AG08396 (cell line): Measurements from ENCODE around the gene TIGD1.
"Not testable (repeated sequence)": the region's sequence is repeated elsewhere in the genome, so short reads cannot be mapped to it uniquely, and the experiment has no call there.

Experiments used
- DNase-seq: peaks from one replicate; pipeline ENCODE4 v3.0.0; 2012; ENCODE audit warnings: low spot score, mixed read lengths

The TIGD1 gene

DNA sequence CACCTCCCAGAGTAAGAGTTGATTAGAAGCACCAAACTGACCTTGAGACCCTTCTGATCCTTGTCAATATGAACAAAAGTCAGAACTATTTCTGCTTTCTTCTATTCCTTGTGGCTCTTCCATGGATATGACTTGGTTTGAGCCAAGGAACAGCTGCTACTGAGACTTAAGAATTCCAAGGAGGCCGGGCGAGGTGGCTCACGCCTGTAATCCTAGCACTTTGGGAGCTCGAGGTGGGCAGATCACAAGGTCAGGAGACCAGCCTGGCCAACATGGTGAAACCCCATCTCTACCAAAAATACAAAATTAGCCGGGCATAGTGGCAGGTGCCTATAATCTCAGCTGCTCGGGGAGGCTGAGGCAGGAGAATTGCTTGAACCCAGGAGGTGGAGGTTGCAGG, 20.1 kb upstream of the TIGD1 start:
- DNase-seq, result not testable (repeated sequence)

DNA sequence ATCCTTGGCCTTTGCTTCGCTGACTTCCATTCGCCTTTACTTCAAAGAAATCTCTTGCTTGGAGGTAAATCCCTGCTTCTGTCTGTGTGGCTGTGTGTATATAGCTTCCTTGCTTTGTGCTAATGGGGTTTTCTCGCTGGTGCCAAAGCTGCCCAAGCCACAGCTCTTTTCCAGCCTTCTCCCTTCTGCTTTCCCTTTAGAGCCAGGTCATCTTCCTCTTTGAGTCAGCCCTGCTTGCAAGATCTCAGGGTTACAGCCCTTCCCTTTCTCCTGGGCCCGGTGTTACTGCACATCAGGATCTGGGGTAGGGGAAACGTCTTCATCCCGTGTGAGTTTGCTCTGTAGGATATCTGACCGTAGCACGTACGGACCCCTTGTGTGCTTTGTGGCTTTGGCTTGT, 19.2 kb upstream of the TIGD1 start:
- DNase-seq, result no peak

DNA sequence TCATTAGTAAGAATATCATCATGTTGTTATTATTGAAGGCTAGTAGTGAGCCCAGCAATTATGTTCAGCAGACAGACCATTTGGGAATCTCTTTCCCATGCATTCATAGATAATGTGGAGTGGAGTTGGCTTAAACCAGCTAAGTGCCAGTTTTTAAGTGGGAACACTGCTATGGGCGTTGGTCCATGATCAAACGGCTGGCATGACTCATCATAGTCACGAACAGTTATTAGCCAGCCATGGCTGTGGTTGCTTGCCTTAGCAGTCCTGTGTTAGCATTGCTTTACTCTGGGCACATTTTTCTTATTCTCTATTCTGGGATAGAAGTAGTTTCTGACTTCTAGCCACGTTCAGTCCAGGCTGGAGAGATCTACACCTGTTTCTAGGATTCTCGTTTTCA, 17.8 kb upstream of the TIGD1 start:
- DNase-seq, result peak; percentile 74

DNA sequence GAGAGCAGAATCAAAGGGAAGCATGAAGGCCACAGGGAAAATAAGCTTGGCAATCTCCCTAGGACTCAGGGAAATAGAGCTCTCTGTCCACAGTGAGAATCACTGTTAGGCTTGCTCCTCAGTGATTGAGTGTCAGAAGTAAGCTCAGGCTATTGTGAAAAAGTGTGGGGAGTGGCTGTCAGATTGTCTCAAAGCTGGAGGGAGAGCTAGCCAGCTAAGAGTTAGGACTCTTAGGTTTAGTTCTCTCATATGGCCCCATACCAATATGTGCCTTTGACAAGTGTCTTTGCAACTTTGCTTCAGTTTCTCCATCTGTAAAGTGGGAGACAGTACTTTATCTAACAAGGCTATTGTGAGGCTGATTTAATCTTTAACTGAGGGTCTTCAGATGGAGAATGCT, 17.4 kb upstream of the TIGD1 start:
- DNase-seq, result no peak

GRCh38 chr2:232563580-232563979, 13.2 kb upstream of the TIGD1 start:
- DNase-seq, result no peak

DNA sequence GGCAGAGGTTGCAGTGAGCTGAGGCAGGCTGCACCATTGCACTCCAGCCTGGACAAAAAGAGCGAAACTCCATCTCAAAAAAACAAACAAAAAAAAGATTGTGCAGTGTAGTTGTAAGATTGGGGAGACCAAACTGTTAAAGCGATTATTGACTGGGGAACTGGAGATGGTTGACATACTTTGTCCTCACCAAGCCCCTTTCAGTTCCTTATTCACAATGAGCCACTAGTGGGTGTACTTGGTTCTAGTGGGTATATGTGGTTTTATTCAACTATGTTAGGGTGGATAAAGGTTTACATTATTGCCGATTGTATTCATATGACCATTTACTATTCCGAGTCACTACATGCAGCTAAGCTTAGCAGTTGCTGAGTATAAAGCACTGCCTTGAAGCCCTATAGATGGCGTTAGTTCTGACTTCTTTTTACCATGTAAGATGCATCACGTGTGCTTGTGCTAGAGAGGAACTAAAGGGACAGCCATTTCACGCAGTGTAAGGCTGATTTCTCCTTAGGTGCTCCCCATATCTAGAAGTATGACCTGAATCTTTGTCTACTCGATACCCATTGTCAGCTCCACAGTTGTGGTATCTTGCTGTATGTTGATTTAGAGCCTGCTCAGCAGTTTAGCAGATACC, 12.3 kb upstream of the TIGD1 start:
- DNase-seq, result no peak

DNA sequence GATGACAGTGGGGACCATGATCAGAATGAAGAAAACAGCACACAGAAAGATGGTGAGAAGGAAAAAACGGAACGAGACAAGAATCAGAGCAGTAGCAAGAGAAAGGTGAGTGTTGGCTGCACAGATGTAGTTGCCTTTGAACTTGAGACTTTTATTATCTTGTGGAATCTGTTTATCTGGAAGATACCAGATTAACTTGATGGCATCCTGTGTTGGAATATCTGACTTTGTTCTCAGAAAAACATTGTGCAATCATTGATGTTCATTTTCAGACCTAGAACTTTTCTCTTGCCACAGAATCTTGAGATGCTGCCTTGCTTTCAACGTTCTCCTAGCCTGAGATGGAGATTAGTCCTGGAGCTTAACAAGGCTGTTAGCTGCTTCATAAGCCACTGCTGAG, 6.1 kb upstream of the TIGD1 start:
- no peak for DNase-seq

- no peak for DNase-seq
Measured at GRCh38 chr2:232551776-232552175, 1.4 kb upstream of the TIGD1 start.

- DNase-seq, result no peak
Measured at GRCh38 chr2:232551250-232551638, 887 bp upstream of the TIGD1 start.

DNA sequence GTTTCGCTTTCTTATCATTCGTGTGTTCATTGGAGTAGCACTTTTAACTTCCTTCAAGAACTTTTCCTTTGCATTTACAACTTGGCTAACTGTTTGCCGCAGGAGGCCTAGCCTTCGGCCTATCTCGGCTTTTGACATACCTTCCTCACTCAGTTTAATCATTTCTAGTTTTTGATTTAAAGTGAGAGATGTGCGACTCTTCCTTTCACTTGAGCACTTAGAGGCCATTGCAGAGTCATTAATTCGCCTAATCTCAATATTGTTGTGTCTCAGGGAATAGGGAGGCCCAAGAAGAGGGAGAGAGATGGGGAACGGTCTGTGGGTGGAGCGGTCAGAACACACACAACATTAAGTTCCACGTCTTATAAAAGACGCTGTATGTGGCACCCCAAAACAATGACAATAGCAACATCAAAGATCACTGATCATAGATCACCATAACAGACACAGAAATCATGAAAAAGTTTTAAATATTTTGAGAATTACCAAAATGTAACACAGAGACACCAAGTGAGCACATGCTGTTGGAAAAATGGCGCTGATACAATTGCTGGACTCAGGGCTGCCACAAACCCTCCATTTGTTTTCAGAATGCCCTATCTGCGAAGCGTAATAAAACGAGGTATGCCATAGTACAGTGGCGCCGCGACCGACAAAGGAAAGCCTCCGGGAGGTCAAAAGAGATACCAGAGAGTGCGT, 553 bp downstream of the TIGD1 start:
- DNase-seq, result no peak

DNA sequence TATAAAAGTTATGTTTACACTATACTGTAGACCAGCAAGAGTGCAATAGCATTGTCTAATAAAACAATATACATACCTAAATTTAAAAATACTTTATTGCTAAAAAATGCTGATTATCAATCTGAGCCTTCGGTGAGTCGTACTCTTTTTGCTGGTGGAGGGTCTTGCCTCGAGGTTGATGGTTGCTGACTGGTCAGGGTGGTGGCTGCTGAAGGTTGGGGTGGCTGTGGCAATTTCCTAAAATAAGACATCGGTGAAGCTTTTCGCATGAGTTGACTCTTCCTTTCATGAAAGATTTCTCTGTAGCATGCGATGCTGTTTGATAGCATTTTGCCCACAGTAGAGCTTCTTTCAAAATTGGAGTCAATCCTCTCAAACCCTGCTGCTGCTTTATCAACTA, 2.4 kb downstream of the TIGD1 start:
- no peak for DNase-seq

DNA sequence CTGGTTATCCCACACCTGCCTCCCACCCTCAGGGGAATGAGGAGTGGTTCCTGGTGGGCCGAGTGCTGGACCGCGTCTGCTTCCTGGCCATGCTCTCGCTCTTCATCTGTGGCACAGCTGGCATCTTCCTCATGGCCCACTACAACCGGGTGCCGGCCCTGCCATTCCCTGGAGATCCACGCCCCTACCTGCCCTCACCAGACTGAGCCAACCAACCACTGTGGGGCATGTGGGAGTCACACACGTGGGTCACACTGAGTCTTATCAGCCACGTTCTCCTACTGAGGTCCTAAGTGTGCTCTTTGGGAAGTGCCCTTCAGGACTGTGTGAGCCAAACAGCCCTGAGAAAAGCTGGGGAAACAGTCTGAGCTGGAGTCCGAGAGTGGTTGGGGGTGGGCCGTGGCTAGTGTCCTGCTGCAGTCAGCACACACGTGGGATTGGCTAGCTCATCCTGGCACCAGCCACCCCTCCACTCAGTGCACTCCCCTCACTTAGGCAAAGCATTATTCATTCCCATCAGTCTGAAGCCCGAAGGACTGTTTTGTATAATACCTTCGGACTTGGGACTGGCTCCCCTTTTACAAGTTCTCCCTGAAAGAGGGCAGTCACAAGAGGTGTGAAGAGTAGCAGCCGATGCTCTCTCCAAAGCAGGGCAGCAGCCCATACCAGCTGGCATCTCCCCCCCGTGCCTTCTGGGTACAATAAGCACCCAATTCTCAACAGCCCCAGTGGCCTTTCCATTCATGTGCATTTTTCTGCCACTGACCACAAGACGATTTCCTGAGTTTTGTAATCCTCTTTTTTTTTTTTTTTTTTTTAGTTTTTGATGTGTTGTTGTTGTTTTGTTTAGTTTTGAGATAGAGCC, 4.6 kb downstream of the TIGD1 start:
- no peak for DNase-seq

GRCh38 chr2:232544674-232545073, 5.7 kb downstream of the TIGD1 start:
- DNase-seq, result no peak

DNA sequence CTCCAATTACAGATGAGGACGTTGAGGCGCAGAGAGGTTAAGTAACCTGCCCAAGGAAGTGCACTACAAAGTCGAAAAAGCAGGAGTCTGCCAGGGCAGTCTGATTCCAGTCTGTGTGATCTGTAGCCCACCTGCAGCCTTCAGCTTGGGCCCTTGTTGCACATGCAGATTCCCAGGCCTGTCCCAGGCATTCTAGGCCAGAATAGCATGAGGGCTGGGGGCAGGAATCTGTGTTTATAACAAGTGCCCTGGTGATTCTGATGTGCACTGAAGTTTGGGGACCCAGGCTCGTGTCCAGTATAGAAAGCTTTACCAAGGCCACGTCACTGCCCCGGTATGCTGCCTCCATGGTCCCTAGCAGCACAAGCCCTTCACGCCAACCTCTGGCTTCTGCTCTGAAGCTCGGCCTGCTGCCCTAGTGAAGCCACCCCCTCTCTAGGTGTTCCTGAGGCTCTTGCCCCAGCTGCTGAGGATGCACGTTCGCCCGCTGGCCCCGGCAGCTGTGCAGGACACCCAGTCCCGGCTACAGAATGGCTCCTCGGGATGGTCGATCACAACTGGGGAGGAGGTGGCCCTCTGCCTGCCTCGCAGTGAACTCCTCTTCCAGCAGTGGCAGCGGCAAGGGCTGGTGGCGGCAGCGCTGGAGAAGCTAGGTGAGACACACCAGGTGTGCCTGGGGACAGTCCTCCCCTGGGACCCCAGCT, 6.3 kb downstream of the TIGD1 start:
- no peak for DNase-seq

GRCh38 chr2:232543491-232543890, 6.9 kb downstream of the TIGD1 start:
- no peak for DNase-seq

DNA sequence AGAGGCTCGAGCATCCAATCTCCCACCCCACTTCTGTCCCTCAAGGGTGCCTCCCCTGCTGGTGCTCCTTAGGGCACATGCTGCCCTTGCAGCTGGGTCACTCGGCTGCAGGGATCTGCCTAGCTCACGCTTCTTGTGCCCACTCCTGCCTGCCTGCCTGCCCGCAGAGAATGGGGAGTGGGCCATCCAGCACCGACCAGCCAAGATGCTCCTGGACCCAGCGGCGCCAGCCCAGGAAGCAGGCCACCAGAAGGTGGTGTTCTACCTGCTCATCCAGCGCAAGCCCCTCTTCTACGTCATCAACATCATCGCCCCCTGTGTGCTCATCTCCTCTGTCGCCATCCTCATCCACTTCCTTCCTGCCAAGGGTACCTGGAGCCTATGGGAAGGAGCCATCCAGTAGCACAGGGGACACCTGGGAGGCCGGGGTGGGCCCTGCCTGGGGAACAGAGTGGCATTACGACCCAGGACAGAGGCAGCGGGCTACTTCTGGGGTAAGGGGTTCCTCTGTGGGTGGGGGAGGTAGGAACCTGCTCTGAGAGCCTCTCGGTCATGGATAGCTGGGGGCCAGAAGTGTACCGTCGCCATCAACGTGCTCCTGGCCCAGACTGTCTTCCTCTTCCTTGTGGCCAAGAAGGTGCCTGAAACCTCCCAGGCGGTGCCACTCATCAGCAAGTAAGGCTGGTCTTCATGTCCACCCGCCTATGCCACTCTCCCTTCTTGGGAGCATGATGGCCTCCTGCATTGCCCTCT, 7.5 kb downstream of the TIGD1 start:
- DNase-seq, result no peak

DNA sequence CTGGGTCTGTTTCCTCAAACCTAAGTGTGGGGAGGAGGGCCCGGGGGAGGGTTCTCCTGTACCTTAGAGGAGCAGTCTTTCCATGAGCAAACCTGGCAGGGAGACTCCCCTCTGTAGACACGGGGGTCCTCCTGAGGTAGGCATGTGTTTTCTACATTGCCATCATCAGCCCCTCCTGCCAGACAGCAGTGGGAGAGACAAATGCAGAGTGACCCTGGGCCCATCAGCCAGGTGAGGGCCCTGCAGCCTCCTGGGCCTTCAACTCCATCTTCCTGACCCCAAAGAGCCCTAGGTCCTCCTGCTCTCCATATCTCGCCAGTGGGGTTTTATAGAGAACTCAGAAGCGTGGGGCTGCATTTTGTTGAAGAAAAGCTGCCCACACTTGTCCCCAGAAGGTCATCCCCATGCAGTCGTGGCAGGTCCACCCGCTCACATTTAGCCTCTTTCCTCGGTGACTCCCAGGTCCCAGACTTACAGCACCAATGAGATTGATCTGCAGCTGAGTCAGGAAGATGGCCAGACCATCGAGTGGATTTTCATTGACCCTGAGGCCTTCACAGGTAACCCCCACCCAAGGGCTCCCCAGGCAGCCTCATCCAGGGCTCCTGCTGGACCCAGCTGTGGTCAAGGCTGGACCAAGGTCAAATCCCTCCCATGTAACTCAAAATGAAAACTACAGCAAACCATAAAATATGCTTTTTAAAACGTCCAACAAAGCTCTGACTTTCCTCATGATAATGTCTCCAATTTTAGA, 8.2 kb downstream of the TIGD1 start:
- DNase-seq, result no peak

DNA sequence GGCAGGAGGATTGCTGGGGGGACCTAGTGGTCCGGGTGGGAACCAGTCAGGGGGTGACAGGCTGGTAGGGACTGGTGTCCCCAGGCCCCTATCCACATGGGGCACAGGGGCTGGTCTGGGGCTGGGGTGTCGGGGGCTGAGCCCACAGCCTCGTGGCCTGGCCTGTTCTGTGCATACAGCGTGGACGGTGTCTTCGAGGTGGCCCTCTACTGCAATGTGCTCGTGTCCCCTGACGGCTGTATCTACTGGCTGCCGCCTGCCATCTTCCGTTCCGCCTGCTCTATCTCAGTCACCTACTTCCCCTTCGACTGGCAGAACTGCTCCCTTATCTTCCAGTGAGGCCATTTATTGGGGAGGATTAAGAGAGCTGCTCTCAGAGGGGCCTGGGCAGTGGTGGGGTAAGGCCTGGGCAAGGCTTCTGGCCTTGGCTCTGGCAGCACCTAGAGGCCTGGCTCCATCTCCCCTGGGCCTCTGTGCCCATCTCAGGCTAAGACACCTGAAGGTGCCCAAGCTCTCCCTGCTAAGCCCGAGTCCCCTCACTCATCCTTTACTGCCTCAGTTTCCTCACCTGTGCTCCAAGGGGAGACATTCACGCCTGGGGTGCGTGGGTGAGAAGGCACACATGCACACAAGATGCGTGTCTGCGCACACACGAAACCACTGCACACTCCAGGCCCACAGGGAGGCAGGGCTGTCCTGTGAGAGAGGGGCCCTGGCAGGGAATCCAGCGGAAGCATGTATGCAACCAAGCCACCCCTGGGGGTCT, 9.0 kb downstream of the TIGD1 start:
- no peak for DNase-seq

- no peak for DNase-seq
Measured at GRCh38 chr2:232540441-232541041, 9.8 kb downstream of the TIGD1 start.
